ENCODE measurements around the gene TMEM201. TPM values are rescaled to one million over a fixed set of nuclear protein-coding genes. Genes with fewer than 3 reads are reported as not detected.

Gene TMEM201
- total and polyA plus RNA-seq, 2 of the 8 experiments (the other 6 are each of a cell fraction or from before 2014, with no cell fraction given): 8.2 to 27.1 TPM

- no peak overlapping the region for H3K4me3 ChIP-seq (ENCODE audit: extremely low read depth in 1 of 4, insufficient read depth in 2 of 4, low read depth in 3 of 4, low read length in 4 of 4)
- H2BK15ac ChIP-seq (ENCODE audit: low read length): no peak overlapping the region
- H3K9ac ChIP-seq (replicated peaks in 1 of 4; ENCODE audit: extremely low read depth in 1 of 4, low read depth in 3 of 4, low read length in 3 of 4): no peak overlapping the region
- peaks cover 6 to 28% (median 15%) of the 10 kb centered on the region in 4 experiments; a peak in 7 of 8 replicates for H3K36me3 ChIP-seq (ENCODE audit: control insufficient read depth in 2 of 4, insufficient read depth in 4 of 4, low read length in 3 of 4)
- no peak overlapping the region for H3K56ac ChIP-seq (replicated peaks; ENCODE audit: insufficient read length, low read depth, low read length)
- no peak overlapping the region for H4K91ac ChIP-seq (replicated peaks; ENCODE audit: insufficient read length, low read length)
- H4K5ac ChIP-seq (ENCODE audit: insufficient read length, low read depth, low read length): no peak overlapping the region
- no peaks in the 10 kb centered on the region for H3K23me2 ChIP-seq (ENCODE audit: low read depth, low read length)
- H3K4me2 ChIP-seq (ENCODE audit: insufficient read depth in 1 of 2, low read depth in 2 of 2, low read length in 2 of 2): no peak overlapping the region
- DNase-seq (ENCODE audit: low read depth in 1 of 2, low spot score in 2 of 2) (no peak), FAIRE-seq (no peak)
- no peaks in the 10 kb centered on the region for H3K27me3 ChIP-seq (replicated peaks in 1 of 4; ENCODE audit: control insufficient read depth in 3 of 4, extremely low read depth in 1 of 4, insufficient read depth in 3 of 4, low read length in 3 of 4)
- no peaks in the 10 kb centered on the region; a peak in 1 of 7 replicates for H3K4me1 ChIP-seq (replicated peaks in 1 of 4; ENCODE audit: control insufficient read depth in 3 of 4, insufficient read depth in 4 of 4, low read length in 3 of 4)
- no peak overlapping the region for H3K4ac ChIP-seq (replicated peaks; ENCODE audit: insufficient read length, low read depth, low read length)
- peaks cover 3 to 8% of the 10 kb centered on the region in 2 experiments for H4K20me1 ChIP-seq (replicated peaks in 1 of 2; ENCODE audit: control insufficient read depth in 1 of 2, insufficient read depth in 2 of 2, low read length in 2 of 2)
- ChIA-PET CTCF (ENCODE audit: partially characterized antibody) (interaction anchor here (0.6 to 6.2 kb wide), 2 partner anchors 13 to 96 kb away, joined by 3 to 32 read pairs; no protein-coding TSS in a partner anchor), POLR2A (ENCODE audit: partially characterized antibody) (interaction anchor here (1.3 kb wide), 1 partner anchor 12 kb away, joined by 4 read pairs; no protein-coding TSS in a partner anchor)
- no peak overlapping the region for H4K8ac ChIP-seq (ENCODE audit: extremely low read depth, insufficient read depth, low read length)
- no peaks in the 10 kb centered on the region for H3K9me3 ChIP-seq (ENCODE audit: insufficient read depth in 2 of 2, low read depth in 1 of 2, low read length in 1 of 2)
- 94% methylated on average over 13 of the region's 14 CpGs; no CpG with 5 or more reads in 1 of the 2 experiments for WGBS, 2 experiments (ENCODE audit: extremely low coverage in 1 of 2, insufficient coverage in 1 of 2, insufficient read length in 1 of 2, insufficient replicate concordance in 2 of 2, low coverage in 1 of 2, low lambda C conversion rate in 2 of 2, missing lambda C conversion rate in 1 of 2)
- H2AFZ ChIP-seq (ENCODE audit: low read length): no peak overlapping the region
- H3K14ac ChIP-seq (ENCODE audit: insufficient read length): no peak overlapping the region
- H2BK120ac ChIP-seq (replicated peaks; ENCODE audit: low read depth, low read length): no peak overlapping the region
- no peak overlapping the region for H2BK20ac ChIP-seq (ENCODE audit: low read length)
- H3K18ac ChIP-seq (ENCODE audit: extremely low read depth, low read length): no peak overlapping the region
- H3K79me2 ChIP-seq (ENCODE audit: control insufficient read depth in 1 of 2, insufficient read depth in 2 of 2, low read length in 2 of 2): no peaks in the 10 kb centered on the region
- H3K79me1 ChIP-seq (ENCODE audit: low read depth, low read length): no peaks in the 10 kb centered on the region; the same call in 1 of the 2 replicates
- H2BK5ac ChIP-seq (ENCODE audit: low read depth, low read length): no peak overlapping the region
- H3K23ac ChIP-seq (ENCODE audit: insufficient read length): no peak overlapping the region
- no peak overlapping the region for H2AK5ac ChIP-seq (ENCODE audit: low read depth, low read length)
- H2BK12ac ChIP-seq (ENCODE audit: low read depth, low read length): no peak overlapping the region
- no peak overlapping the region for H3K27ac ChIP-seq (ENCODE audit: low read depth, low read length)
- TF ChIP-seq CBX5 (IDR thresholded peaks at IDR 0.05; ENCODE audit: low read depth, low read length) (no peak), NANOG (IDR thresholded peaks at IDR 0.05; ENCODE audit: insufficient read depth, low read depth, low read length, poor library complexity, severe bottlenecking) (no peak)
These were observed 14.6 kb downstream of the TMEM201 start for GRCh38 chr1:9603307-9603706.
